ENCODE data around the gene ADGRG4.

DNA sequence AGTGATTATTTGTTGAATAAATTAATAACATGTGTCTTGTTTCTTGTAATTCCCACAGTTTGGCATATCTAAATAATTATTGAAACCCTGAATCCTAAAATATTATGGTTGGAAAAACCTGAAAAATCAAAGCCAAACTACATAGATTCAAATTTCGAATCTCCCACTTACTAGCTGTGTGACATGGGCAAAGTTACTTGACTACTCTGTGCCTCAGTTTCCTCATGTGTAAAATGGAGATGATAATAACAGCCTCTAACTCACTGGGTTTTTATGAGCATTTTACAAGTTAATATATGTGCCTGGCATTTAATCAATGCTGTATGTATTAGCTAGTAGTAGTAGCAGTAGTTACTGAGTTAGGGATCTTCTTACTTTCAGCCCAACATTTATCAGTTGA, 152.4 kb downstream of the ADGRG4 start:
- TF ChIP-seq, protein P1, sequence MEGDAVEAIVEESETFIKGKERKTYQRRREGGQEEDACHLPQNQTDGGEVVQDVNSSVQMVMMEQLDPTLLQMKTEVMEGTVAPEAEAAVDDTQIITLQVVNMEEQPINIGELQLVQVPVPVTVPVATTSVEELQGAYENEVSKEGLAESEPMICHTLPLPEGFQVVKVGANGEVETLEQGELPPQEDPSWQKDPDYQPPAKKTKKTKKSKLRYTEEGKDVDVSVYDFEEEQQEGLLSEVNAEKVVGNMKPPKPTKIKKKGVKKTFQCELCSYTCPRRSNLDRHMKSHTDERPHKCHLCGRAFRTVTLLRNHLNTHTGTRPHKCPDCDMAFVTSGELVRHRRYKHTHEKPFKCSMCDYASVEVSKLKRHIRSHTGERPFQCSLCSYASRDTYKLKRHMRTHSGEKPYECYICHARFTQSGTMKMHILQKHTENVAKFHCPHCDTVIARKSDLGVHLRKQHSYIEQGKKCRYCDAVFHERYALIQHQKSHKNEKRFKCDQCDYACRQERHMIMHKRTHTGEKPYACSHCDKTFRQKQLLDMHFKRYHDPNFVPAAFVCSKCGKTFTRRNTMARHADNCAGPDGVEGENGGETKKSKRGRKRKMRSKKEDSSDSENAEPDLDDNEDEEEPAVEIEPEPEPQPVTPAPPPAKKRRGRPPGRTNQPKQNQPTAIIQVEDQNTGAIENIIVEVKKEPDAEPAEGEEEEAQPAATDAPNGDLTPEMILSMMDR (conservative IDR thresholded peaks at IDR 0.05; ENCODE audit: low read depth, low read length), result no peak
- no peak for TF ChIP-seq EZH2 (IDR thresholded peaks at IDR 0.05; ENCODE audit: low read length, unreplicated experiment)

All from PC-3 (cell line).